Mesendoderm (in vitro differentiated cells): Measurements from ENCODE around the gene HMBS.
"Not testable (repeated sequence)": the region's sequence is repeated elsewhere in the genome, so short reads cannot be mapped to it uniquely, and the experiment has no call there.

Source experiments
- DNase-seq: peaks from one replicate; pipeline ENCODE4 v3.0.0; 2013
- H2AK5ac ChIP-seq: 2 replicates; pipeline ENCODE4 v1.6.1; 2013; ENCODE audit warnings: low read length, inconsistent platforms
- H2BK120ac ChIP-seq: 2 replicates; pipeline ENCODE4 v1.6.1; 2013; ENCODE audit warnings: low read depth, mild to moderate bottlenecking, low read length, moderate library complexity, mixed read lengths
- H2BK15ac ChIP-seq: replicated peaks from 2 replicates; pipeline ENCODE4 v1.6.1; 2013; ENCODE audit warnings: low read depth, mild to moderate bottlenecking, moderate library complexity
- H2BK5ac ChIP-seq: 2 replicates; pipeline ENCODE4 v1.6.1; 2013; ENCODE audit warnings: low read length, inconsistent platforms
- H3K18ac ChIP-seq: 2 replicates; pipeline ENCODE4 v1.6.1; 2013; ENCODE audit warnings: mild to moderate bottlenecking, low read length, mixed read lengths
- H3K23ac ChIP-seq: one replicate; pipeline ENCODE4 v1.6.1; 2013; ENCODE audit warnings: low read length
- H3K27ac ChIP-seq: 2 replicates; pipeline ENCODE4 v1.5.1; 2013; ENCODE audit warnings: low read depth, mild to moderate bottlenecking, inconsistent platforms, low read length, moderate library complexity
- H3K27me3 ChIP-seq: 2 replicates; pipeline ENCODE4 v1.6.1; 2013; ENCODE audit warnings: low read length, control low read depth, mild to moderate bottlenecking, inconsistent platforms; ENCODE audit not compliant: insufficient read depth, poor library complexity
- H3K36me3 ChIP-seq: 2 replicates; pipeline ENCODE4 v1.6.1; 2013; ENCODE audit warnings: low read length, inconsistent platforms; ENCODE audit not compliant: control insufficient read depth, insufficient read depth
- H3K4ac ChIP-seq: one replicate; pipeline ENCODE4 v1.6.1; 2013; ENCODE audit warnings: low read depth, mild to moderate bottlenecking, low read length, moderate library complexity
- H3K4me1 ChIP-seq: 2 replicates; pipeline ENCODE4 v1.6.1; 2013; ENCODE audit warnings: low read depth, low read length, inconsistent platforms; ENCODE audit not compliant: control insufficient read depth
- H3K4me2 ChIP-seq: 2 replicates; pipeline ENCODE4 v1.6.1; 2013; ENCODE audit warnings: low read length
- H3K4me3 ChIP-seq: 2 replicates; pipeline ENCODE4 v1.5.1; 2013; ENCODE audit warnings: mild to moderate bottlenecking, low read length
- H3K56ac ChIP-seq: one replicate; pipeline ENCODE4 v1.6.1; 2013; ENCODE audit warnings: low read length
- H3K79me1 ChIP-seq: 2 replicates; pipeline ENCODE4 v1.6.1; 2013; ENCODE audit warnings: low read length, inconsistent platforms
- H3K79me2 ChIP-seq: 2 replicates; pipeline ENCODE4 v1.6.1; 2013; ENCODE audit warnings: mild to moderate bottlenecking, low read length; ENCODE audit not compliant: control insufficient read depth, insufficient read depth
- H3K9ac ChIP-seq: 2 replicates; pipeline ENCODE4 v1.6.1; 2013; ENCODE audit warnings: low read length, inconsistent platforms
- H4K5ac ChIP-seq: one replicate; pipeline ENCODE4 v1.6.1; 2013; ENCODE audit warnings: low read length
- H4K8ac ChIP-seq: one replicate; pipeline ENCODE4 v1.6.1; 2013; ENCODE audit warnings: low read depth, mild to moderate bottlenecking, control low read depth, low read length, moderate library complexity
- WGBS: extraction: QIAGEN DNeasy Blood & Tissue Kit; methylation state at CpG from one replicate; pipeline ENCODE4 v1.1.7; 2013; ENCODE audit warnings: low lambda C conversion rate, missing lambda C conversion rate; ENCODE audit not compliant: insufficient coverage; ENCODE audit errors: extremely low coverage; 5-methylcytosine and 5-hydroxymethylcytosine counted together

Gene HMBS

GRCh38 chr11:119100246-119100970 is 15.7 kb downstream of the HMBS start:
- peaks cover 5% of the 10 kb centered on the region for H3K4me1 ChIP-seq
- H3K27ac ChIP-seq = no peak overlapping the region
- H2BK120ac ChIP-seq = no peak overlapping the region
- H3K56ac ChIP-seq = peak overlapping the region; percentile 97
- peak overlapping the region; percentile 58 for H3K4me2 ChIP-seq
- H2AK5ac ChIP-seq = peak overlapping the region; percentile 82
- DNase-seq = peak; percentile 64
- H3K9ac ChIP-seq = peak overlapping the region; percentile 94
- no peak overlapping the region for H4K8ac ChIP-seq
- peak overlapping the region; percentile 84 for H3K4me3 ChIP-seq
- no CpG with 5 or more reads among the region's 11 CpGs for WGBS
- H2BK15ac ChIP-seq = no peak overlapping the region
- peaks cover 5% of the 10 kb centered on the region for H3K79me1 ChIP-seq
- peaks cover 6% of the 10 kb centered on the region for H3K79me2 ChIP-seq
- H4K5ac ChIP-seq = no peak overlapping the region
- H3K18ac ChIP-seq = no peak overlapping the region
- peaks cover 4% of the 10 kb centered on the region for H3K36me3 ChIP-seq
- H2BK5ac ChIP-seq = no peak overlapping the region
- no peaks in the 10 kb centered on the region for H3K27me3 ChIP-seq
- H3K23ac ChIP-seq = peak overlapping the region; percentile 73
- no peak overlapping the region for H3K4ac ChIP-seq

DNA sequence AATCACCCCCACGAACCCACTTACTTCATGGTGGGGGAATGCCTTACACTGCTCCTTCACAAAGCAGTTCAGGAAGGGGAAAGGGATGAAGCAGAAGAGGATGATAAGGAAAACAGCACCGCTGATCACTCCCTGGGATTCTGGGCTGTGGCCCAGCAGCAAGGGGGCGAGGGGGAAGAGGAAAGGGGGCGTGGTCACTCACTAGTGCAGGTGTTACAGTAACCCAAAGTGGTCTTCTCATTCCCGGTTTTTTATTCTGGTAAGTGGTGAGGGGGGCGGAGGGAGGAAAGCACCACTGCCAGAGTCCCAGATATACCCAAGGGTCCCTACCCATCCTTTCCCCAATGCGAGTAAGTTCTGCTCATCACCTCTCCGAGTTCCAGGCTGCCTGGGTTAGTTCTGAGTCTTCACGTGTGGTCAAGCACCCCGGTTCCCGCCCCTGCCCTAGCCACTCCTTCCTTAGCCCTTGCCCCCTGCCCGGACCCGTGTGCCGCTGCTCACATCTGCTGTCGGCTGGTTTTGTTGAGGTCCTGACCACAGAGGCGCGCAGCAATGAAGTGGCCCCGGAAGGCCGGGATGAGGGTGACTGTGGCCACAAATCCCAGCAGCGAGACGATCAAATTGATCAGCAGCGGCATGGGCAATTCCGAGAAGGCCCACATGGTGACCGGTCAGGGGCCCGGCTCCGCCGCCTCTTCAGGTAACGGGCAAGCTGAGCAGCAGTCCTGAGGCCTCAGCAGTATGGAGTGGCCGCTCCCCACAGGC is 16.5 kb downstream of the HMBS start:
- Histone ChIP-seq H2BK15ac (no peak overlapping the region), H4K8ac (no peak overlapping the region), H3K79me1 (peaks cover 5% of the 10 kb centered on the region), H3K56ac (peak overlapping the region; percentile 97), H2BK5ac (no peak overlapping the region), H2BK120ac (no peak overlapping the region), H4K5ac (no peak overlapping the region), H3K23ac (peak overlapping the region; percentile 73), H3K27me3 (no peaks in the 10 kb centered on the region), H3K18ac (peak overlapping the region; percentile 75), H3K4me3 (peak overlapping the region; percentile 84), H3K79me2 (peaks cover 6% of the 10 kb centered on the region), H3K4me2 (peak overlapping the region; percentile 58), H3K4ac (peak overlapping the region; percentile 50), H2AK5ac (peak overlapping the region; percentile 82), H3K36me3 (peaks cover 4% of the 10 kb centered on the region), H3K27ac (peak overlapping the region; percentile 78), H3K4me1 (peaks cover 5% of the 10 kb centered on the region), H3K9ac (peak overlapping the region; percentile 94)
- no peak for DNase-seq
- WGBS = no CpG with 5 or more reads among the region's 29 CpGs

- WGBS = no CpG with 5 or more reads among the region's 32 CpGs
Measured at GRCh38 chr11:119101759-119102423, 17.2 kb downstream of the HMBS start, which contains the start of gene DPAGT1. Gene DPAGT1 (minus strand): TSS chr11:119101853. CDS start chr11:119101655, 198 bp downstream.

DNA sequence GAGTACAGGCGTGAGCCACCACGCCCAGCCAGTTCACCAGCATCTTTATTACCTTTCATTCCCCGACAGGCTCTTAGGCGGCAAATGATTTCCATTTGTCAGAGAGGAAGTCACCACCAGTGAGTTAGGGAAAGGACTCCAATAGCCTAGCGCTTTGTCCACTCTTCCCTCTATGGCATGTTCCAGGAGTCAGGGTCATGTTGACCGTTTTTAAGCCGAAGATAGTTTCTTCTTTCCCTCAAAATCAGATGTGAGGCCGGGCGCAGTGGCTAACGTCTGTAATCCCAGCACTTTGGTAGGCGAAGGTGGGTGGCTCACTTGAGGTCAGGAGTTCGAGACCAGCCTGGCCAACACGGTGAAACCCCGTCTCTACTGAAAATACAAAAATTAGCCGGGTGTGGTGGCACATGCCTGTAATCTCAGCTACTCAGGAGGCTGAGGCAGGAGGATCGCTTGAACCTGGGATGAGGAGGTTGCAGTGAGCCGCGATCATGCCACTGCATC is 18.5 kb downstream of the HMBS start:
- Histone ChIP-seq H3K27ac (peak overlapping the region; percentile 21), H3K4me1 (peaks cover 10% of the 10 kb centered on the region), H3K56ac (peak overlapping the region; percentile 29)
- not testable (repeated sequence) for H3K79me2 ChIP-seq, H2BK120ac ChIP-seq, H3K79me1 ChIP-seq, H3K4me2 ChIP-seq, H3K18ac ChIP-seq, H3K27me3 ChIP-seq, H2AK5ac ChIP-seq, H2BK5ac ChIP-seq, DNase-seq, H2BK15ac ChIP-seq, H3K23ac ChIP-seq, H3K9ac ChIP-seq, H4K5ac ChIP-seq, H3K4ac ChIP-seq, H3K4me3 ChIP-seq, H4K8ac ChIP-seq, H3K36me3 ChIP-seq
- WGBS = no CpG with 5 or more reads among the region's 18 CpGs

More at GRCh38 chr11:119101759-119102423, 17.2 kb downstream of the HMBS start, which contains the start of gene DPAGT1:
- H3K27me3 ChIP-seq = no peaks in the 10 kb centered on the region
- H2AK5ac ChIP-seq = peak within 1 kb of the TSS; percentile 82
- peak within 1 kb of the TSS; percentile 94 for H3K9ac ChIP-seq
- H3K4me3 ChIP-seq = peak within 1 kb of the TSS; percentile 84
- H4K8ac ChIP-seq = no peak within 1 kb of the TSS
- peaks cover 5% of the 10 kb centered on the region for H3K79me1 ChIP-seq
- peaks cover 3% of the 10 kb centered on the region for H3K36me3 ChIP-seq
- H3K4me2 ChIP-seq = peak within 1 kb of the TSS; percentile 77
- peaks cover 10% of the 10 kb centered on the region for H3K4me1 ChIP-seq
- peak within 1 kb of the TSS; percentile 89 for H2BK5ac ChIP-seq
- H3K18ac ChIP-seq = peak within 1 kb of the TSS; percentile 83
- H3K27ac ChIP-seq = peak within 1 kb of the TSS; percentile 78
- peak within 1 kb of the TSS; percentile 98 for H3K23ac ChIP-seq
- H2BK15ac ChIP-seq = no peak within 1 kb of the TSS
- H2BK120ac ChIP-seq = no peak within 1 kb of the TSS
- H3K56ac ChIP-seq = peak within 1 kb of the TSS; percentile 97
- H4K5ac ChIP-seq = peak within 1 kb of the TSS; percentile 96
- DNase-seq = peak; percentile 100
- peaks cover 6% of the 10 kb centered on the region for H3K79me2 ChIP-seq
- peak within 1 kb of the TSS; percentile 50 for H3K4ac ChIP-seq

- DNase-seq = no peak
- Histone ChIP-seq H3K27ac (no peak overlapping the region), H4K5ac (no peak overlapping the region), H3K36me3 (no peaks in the 10 kb centered on the region), H3K4me1 (peaks cover 16% of the 10 kb centered on the region), H3K79me1 (peaks cover 5% of the 10 kb centered on the region), H2BK5ac (no peak overlapping the region), H3K9ac (no peak overlapping the region), H2BK15ac (no peak overlapping the region), H3K4me3 (no peak overlapping the region), H3K27me3 (no peaks in the 10 kb centered on the region), H3K23ac (no peak overlapping the region), H2AK5ac (no peak overlapping the region), H3K4me2 (no peak overlapping the region), H3K18ac (no peak overlapping the region), H3K56ac (no peak overlapping the region), H2BK120ac (no peak overlapping the region), H3K79me2 (peaks cover 6% of the 10 kb centered on the region), H4K8ac (no peak overlapping the region), H3K4ac (no peak overlapping the region)
- WGBS = no CpG with 5 or more reads among the region's 4 CpGs
Measured at GRCh38 chr11:119103793-119104192, 19.1 kb downstream of the HMBS start.
